GM12891 (cell line): ENCODE measurements around the gene ARRB1.

Experiments used
- POLR2A ChIP-seq: IDR thresholded peaks from 2 replicates; pipeline ENCODE4 v1.6.1; 2011; ENCODE audit warnings: low read depth, low read length, control low read depth
- POLR2AphosphoS5 ChIP-seq: IDR thresholded peaks from 2 replicates; pipeline ENCODE4 v1.6.1; 2011; ENCODE audit warnings: low read depth, low read length, control low read depth
- POU2F2 ChIP-seq: IDR thresholded peaks from 2 replicates; pipeline ENCODE4 v1.6.1; 2011; ENCODE audit warnings: low read depth, mild to moderate bottlenecking, control low read depth, low read length, moderate library complexity
- SPI1 ChIP-seq: IDR thresholded peaks from 2 replicates; pipeline ENCODE4 v1.6.1; 2011; ENCODE audit warnings: low read depth, low read length, control low read depth
- TAF1 ChIP-seq: IDR thresholded peaks from 2 replicates; pipeline ENCODE4 v1.6.1; 2011; ENCODE audit warnings: low read depth, low read length, control low read depth

- TF ChIP-seq TAF1 (no peak), POLR2A (no peak), POLR2AphosphoS5 (no peak), POU2F2 (no peak), SPI1 (no peak)
Observed at GRCh38 chr11:75342231-75342918, 9.1 kb downstream of the ARRB1 start.
